Measurements from ENCODE around the gene BBS9. TPM values are rescaled to one million over a fixed set of nuclear protein-coding genes. Genes with fewer than 3 reads are reported as not detected.

BBS9 gene
- total and polyA plus RNA-seq, 5 experiments from 2014 or later = 11.2 to 31.8 (median 12.7) TPM

DNA sequence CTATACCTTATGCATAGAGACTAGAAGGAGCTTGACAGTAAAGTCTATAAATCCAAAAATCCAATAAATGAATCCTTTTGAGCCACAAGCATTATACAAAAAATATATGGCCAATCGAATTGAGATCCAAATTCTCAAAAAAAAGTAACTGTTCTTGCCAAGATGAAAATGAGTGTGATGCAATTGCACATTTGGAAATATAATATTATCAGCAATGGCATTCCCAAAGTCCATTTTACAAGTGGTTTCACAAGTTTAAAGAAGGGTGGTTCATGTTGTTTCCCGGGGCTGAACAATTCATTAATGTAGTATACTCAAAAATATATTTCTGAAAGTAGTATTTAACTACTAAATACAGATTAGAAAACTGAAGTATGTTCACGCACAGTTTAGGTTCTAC lies 27.5 kb upstream of the BBS9 start:
- ATAC-seq = no peak
- peaks cover 14 to 68% (median 35%) of the 10 kb centered on the region in 4 donors for H3K4me1 Mint-ChIP-seq
- no peak overlapping the region for H3K27ac Mint-ChIP-seq
- DNase-seq = no peak
- H3K9me3 Mint-ChIP-seq = no peaks in the 10 kb centered on the region
- POLR2A ChIA-PET = no interaction called here
- no peak overlapping the region for H3K4me3 Mint-ChIP-seq
- peaks cover 0 to 77% (median 8%) of the 10 kb centered on the region in 3 donors for H3K36me3 Mint-ChIP-seq
- H3K27me3 Mint-ChIP-seq = no peaks in the 10 kb centered on the region

DNA sequence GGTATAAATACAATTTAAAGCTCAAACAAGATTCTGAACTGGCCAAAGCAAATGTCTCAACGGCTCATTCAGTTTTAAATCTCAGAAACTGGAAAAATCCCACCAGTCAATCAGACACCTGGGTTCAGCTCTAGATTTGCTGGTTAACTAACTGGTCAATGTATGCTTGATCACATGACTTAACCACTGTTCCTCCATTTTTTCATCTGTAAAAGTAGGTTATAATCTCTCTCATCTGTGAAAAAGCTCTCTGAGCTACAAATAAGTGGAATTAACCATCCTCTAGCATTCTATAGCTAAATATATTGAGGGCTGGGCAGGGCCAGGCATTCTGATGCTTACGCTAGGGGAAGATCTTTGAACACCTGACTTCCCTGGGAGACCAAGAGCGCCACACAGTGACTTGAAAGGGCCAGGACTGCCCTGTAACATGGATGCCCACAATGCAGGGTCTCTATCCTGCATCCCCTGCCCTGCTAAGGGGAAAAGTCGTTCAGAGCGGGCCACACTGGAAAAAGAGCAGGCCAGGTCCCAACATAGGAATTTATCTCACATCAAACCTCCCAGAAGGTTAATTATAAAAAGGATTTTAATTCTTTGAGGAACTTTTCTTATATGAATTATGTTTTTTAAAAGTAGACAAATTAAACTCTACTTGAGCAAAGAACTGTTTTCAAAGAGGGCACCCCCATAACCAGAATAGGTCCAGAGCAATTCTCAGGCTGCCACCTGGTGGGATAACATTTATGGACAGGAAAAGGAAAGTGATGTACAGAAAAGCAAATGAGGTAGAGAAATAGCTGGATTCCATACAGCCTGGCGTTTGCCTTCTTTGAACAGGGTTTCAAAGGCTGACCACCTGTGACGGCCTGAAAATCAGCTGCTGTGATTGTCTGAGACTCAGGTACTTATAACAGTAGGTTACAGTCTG lies 22.0 kb upstream of the BBS9 start:
- peaks cover 18 to 63% (median 54%) of the 10 kb centered on the region in 4 donors for H3K4me1 Mint-ChIP-seq
- H3K27ac Mint-ChIP-seq = peak overlapping the region in 7 of 10 donors; percentile 9 to 91 (median 75)
- peak overlapping the region; percentile 46 to 91 (median 86) for H3K4me3 Mint-ChIP-seq
- DNase-seq = peak in 5 of 10 donors; percentile 52 to 71 (median 60)
- H3K36me3 Mint-ChIP-seq = peaks cover 0 to 24% (median 0%) of the 10 kb centered on the region in 3 donors
- ATAC-seq = peak in 1 of 2 donors; percentile 20
- POLR2A ChIA-PET = interaction anchor here (1.2 to 2.7 kb wide), 6 partner anchors 45 to 618 kb away, joined by 5 to 11 read pairs (median 6); partner anchors contain the start of genes AVL9, KBTBD2, LSM5 and NT5C3A
- H3K27me3 Mint-ChIP-seq = peaks cover 0 to 4% (median 0%) of the 10 kb centered on the region in 5 donors
- no peaks in the 10 kb centered on the region for H3K9me3 Mint-ChIP-seq

DNA sequence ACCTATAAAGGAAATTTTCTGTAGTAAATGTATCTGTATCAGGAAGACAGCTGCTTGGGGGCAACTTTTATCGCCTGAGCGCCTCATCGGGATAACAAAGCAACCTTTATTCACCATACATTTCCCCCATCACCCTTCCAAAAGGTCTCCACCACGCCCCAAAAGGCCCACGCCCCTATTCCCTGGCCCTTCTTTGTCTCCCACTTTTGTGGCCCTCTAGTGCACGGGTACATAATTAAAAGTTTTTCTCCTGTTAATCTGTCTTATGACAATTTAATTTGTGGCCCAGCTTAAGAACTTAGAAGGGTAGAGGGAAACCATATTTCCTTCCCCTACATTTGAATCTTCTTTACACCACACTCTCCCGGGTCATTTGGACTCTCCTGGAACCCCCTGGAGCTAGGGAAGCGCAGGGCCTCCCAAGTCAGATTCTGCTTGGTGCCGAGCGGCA lies 20.8 kb upstream of the BBS9 start:
- Mint-ChIP-seq H3K36me3 (peaks cover 0 to 12% (median 0%) of the 10 kb centered on the region in 3 donors), H3K9me3 (no peaks in the 10 kb centered on the region), H3K4me1 (peaks cover 13 to 56% (median 48%) of the 10 kb centered on the region in 4 donors), H3K4me3 (peak overlapping the region; percentile 84 to 93 (median 87)), H3K27me3 (peaks cover 3 to 10% (median 5%) of the 10 kb centered on the region in 5 donors), H3K27ac (peak overlapping the region; percentile 49 to 91 (median 82))
- POLR2A ChIA-PET = interaction anchor here (0.6 to 2.7 kb wide), 9 partner anchors 20 to 613 kb away, joined by 3 to 11 read pairs (median 5); partner anchors contain the start of genes AVL9, KBTBD2 and NT5C3A
- DNase-seq (peak in 2 of 10 donors; percentile 10 to 13), ATAC-seq (peak; percentile 8 to 14)

DNA sequence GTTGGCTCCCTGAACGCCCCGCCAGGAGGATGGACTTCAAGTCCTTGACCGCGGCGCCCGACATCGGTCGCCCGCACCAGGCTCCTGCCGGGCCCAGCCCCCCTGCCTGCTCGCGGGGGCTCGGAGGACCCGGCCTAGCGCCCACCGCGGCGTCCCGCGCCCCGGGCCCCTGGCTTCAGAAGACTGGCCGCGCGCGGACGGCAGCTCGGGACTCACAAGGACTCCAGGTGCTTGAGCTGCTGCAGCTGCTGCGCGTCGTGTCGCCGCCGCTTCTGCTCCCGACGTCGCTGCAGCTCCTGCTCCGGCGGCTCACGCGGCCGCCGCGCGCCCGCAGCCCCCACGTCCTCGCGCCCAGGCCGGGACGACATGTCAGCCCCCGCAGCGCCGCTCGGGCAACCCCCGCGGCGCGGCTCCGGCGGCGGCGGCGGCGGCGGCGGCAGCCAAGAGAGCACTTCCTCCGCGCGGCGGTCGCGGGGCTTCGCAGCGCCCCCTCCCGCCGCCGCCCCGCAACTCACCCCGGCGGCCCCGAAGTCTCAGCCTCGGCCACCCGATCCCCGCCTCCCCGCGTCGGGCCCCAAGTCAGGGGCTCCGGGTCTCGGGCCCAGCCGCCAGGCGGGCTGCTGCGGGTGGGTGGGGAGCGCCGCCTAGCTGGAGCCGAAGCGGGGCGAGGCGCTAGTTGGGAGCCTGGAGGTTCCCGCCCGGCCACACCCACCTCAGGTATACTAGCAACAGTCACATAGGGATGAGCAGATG lies 20.2 kb upstream of the BBS9 start, which contains the start of gene RP9:
RP9 (minus strand) TSS at position 400 of the 753 bp plus-strand sequence; CDS start at position 368, 32 bp downstream.
- Mint-ChIP-seq H3K4me3 (peak within 1 kb of the TSS; percentile 84 to 93 (median 87)), H3K36me3 (peaks cover 0 to 6% (median 0%) of the 10 kb centered on the region in 3 donors), H3K9me3 (no peaks in the 10 kb centered on the region), H3K4me1 (peaks cover 13 to 50% (median 42%) of the 10 kb centered on the region in 4 donors), H3K27ac (peak within 1 kb of the TSS; percentile 77 to 91 (median 83)), H3K27me3 (peaks cover 3 to 15% (median 5%) of the 10 kb centered on the region in 5 donors)
- DNase-seq (peak; percentile 65 to 83 (median 76)), ATAC-seq (peak; percentile 87 to 93)
- POLR2A ChIA-PET = interaction anchor here (0.6 to 2.7 kb wide), 10 partner anchors 19 to 614 kb away, joined by 3 to 11 read pairs (median 5); partner anchors contain the start of genes AVL9, KBTBD2 and NT5C3A

DNA sequence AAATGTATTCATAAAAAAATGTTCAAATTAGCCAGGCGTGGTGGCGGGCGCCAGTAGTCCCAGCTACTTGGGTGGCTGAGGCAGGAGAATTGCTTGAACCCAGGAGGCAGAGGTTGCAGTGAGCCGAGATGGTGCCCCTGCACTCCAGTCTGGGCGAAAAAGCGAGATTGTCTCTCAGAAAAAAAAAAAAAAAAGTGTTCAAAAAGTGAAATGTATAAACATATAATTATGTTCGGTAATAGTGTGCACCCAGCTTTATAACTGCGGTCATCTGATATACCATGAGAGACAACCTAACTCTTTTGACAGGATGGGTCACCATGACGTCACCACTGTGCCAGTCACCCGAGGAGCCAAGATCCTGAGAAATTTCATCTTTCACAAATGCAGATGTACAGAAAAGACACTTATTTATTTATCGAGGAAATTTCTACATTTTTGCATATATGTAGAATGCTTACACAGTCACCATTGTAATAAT lies 19.6 kb upstream of the BBS9 start:
- H3K4me3 Mint-ChIP-seq = peak overlapping the region; percentile 60 to 84 (median 78)
- no peaks in the 10 kb centered on the region for H3K9me3 Mint-ChIP-seq
- POLR2A ChIA-PET = interaction anchor here (0.8 to 2.7 kb wide), 3 partner anchors 19 to 217 kb away, joined by 3 to 9 read pairs (median 5); no protein-coding TSS in a partner anchor
- H3K36me3 Mint-ChIP-seq = peaks cover 0 to 2% (median 0%) of the 10 kb centered on the region in 3 donors
- peaks cover 3 to 21% (median 11%) of the 10 kb centered on the region in 5 donors for H3K27me3 Mint-ChIP-seq
- peaks cover 12 to 45% (median 38%) of the 10 kb centered on the region in 4 donors for H3K4me1 Mint-ChIP-seq
- peak in 1 of 10 donors; percentile 4 for DNase-seq
- peak overlapping the region in 7 of 10 donors; percentile 51 to 88 (median 70) for H3K27ac Mint-ChIP-seq
- ATAC-seq = no peak

DNA sequence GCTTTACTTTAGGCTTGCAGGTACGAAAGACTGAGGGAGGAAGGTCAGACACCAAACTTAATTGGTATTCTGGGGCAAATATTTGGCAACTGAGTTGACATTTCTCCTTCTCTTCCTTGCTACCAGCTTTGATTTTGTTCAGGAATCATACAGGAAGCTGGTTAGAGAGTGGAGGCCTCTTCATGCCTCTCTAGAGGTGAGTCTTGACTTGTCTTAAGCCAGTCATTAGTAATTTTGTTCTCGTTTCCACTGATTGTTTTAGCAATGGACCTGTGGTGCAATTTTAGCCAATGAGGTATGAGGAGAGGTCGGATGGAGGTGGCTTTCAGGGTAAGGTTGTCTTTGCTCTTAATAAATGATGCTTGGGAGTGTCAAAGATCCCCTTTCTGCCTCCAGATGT lies 17.8 kb upstream of the BBS9 start:
- H3K4me3 Mint-ChIP-seq = peak overlapping the region in 1 of 10 donors; percentile 17
- DNase-seq (no peak), ATAC-seq (no peak)
- peaks cover 8 to 28% (median 23%) of the 10 kb centered on the region in 4 donors for H3K4me1 Mint-ChIP-seq
- no peaks in the 10 kb centered on the region for H3K9me3 Mint-ChIP-seq
- H3K27me3 Mint-ChIP-seq = peaks cover 4 to 36% (median 17%) of the 10 kb centered on the region in 5 donors
- H3K36me3 Mint-ChIP-seq = no peaks in the 10 kb centered on the region
- POLR2A ChIA-PET = no interaction called here
- no peak overlapping the region for H3K27ac Mint-ChIP-seq

DNA sequence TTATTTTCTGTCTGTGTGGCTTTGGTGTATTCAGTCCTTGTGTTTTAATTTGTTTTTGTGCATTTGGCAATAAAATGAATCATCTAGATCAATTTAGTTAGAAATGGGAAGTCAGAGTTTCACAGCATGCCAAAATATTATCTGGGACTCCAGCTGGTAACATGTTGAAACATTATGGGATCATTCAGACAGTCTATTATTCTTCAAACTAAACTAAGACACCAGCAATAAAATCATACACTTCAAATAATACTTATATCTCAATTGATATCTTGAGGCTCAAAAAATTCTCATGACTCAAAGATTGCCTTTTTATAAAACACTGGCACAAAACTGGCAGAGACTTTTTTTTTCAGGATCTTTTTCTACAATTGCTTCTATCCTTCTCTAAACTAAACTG lies 14.4 kb upstream of the BBS9 start:
- POLR2A ChIA-PET = no interaction called here
- Mint-ChIP-seq H3K27ac (no peak overlapping the region), H3K4me1 (peaks cover 0 to 3% (median under 1%) of the 10 kb centered on the region in 4 donors), H3K4me3 (no peak overlapping the region), H3K36me3 (peaks cover 3 to 14% (median 10%) of the 10 kb centered on the region in 3 donors), H3K27me3 (peaks cover 13 to 69% (median 24%) of the 10 kb centered on the region in 5 donors), H3K9me3 (peaks cover 4 to 19% (median 12%) of the 10 kb centered on the region in 9 donors)
- DNase-seq (no peak), ATAC-seq (no peak)

DNA sequence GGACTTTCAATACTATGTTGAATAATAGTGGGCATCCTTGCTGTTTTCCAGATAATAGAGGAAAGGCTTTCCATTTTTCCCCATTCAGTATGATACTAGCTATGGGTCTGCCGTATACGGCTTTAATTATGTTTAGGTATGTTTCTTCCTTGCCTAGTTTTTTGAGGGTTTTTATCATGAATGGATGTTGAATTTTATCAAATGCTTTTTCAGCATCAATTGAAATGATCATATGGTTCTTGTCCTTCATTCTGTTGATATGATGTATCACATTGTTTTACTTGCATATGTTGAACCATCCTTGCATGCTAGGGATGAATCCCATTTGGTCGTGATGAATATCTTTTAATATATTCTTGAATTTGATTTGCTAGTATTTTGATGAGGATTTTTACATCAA lies 11.0 kb upstream of the BBS9 start:
- peaks cover 4 to 19% (median 12%) of the 10 kb centered on the region in 9 donors for H3K9me3 Mint-ChIP-seq
- ATAC-seq = no peak
- no peaks in the 10 kb centered on the region for H3K4me1 Mint-ChIP-seq
- H3K27ac Mint-ChIP-seq = no peak overlapping the region
- H3K4me3 Mint-ChIP-seq = no peak overlapping the region
- no peak for DNase-seq
- H3K27me3 Mint-ChIP-seq = peaks cover 15 to 88% (median 33%) of the 10 kb centered on the region in 5 donors
- POLR2A ChIA-PET = no interaction called here
- peaks cover 3 to 14% (median 13%) of the 10 kb centered on the region in 3 donors for H3K36me3 Mint-ChIP-seq

DNA sequence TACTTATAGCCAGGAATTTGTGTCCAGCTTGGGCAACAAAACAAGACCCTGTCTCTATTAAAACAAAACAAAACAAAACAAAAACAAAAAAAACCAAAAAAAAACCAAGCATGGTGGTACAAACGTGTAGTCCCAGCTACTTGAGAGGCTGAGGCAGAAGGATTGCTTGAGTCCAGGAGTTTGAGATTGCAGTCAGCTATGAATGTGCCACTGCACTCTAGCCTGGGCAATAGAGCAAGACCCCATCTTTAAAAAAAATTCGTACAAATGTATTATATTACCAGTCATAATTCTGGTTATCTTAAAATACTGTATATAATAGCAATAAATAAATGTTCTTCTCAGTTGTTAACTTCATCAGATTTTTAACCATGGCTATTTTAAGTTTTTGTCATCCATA lies 2.3 kb upstream of the BBS9 start:
- Mint-ChIP-seq H3K4me1 (peaks cover 13 to 26% (median 19%) of the 10 kb centered on the region in 4 donors), H3K27ac (no peak overlapping the region), H3K27me3 (peaks cover 0 to 7% (median 4%) of the 10 kb centered on the region in 5 donors), H3K4me3 (peak overlapping the region in 1 of 10 donors; percentile 24), H3K9me3 (no peaks in the 10 kb centered on the region), H3K36me3 (no peaks in the 10 kb centered on the region)
- POLR2A ChIA-PET = no interaction called here
- no peak for DNase-seq
- ATAC-seq = no peak

DNA sequence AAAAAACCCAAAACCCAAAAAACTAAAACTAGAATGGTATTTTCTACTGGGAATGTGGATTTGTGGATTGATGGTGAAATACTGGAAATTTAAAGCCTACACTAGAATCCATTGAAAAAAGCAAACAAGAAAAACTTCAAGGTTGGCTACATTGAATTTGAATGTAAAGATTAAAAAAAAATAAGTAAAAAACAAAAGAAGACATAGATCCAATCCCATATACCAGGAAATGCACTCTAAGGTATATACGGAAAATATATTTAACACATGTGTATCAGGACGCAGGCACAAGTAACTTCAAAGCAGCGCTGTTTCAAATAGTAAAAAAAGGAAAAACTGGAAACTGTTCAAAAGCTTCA lies 754 bp upstream of the BBS9 start:
- POLR2A ChIA-PET = interaction anchor here (0.9 to 1.0 kb wide), 2 partner anchors 19 to 20 kb away, joined by 3 read pairs; no protein-coding TSS in a partner anchor
- Mint-ChIP-seq H3K4me1 (peaks cover 13 to 33% (median 25%) of the 10 kb centered on the region in 4 donors), H3K27ac (peak overlapping the region; percentile 74 to 97 (median 95)), H3K27me3 (peaks cover 0 to 1% (median 0%) of the 10 kb centered on the region in 5 donors), H3K9me3 (peaks cover 0 to 2% (median 0%) of the 10 kb centered on the region in 9 donors), H3K36me3 (peaks cover 0 to 3% (median 0%) of the 10 kb centered on the region in 3 donors), H3K4me3 (peak overlapping the region; percentile 94 to 98 (median 97))
- ATAC-seq = no peak
- no peak for DNase-seq

DNA sequence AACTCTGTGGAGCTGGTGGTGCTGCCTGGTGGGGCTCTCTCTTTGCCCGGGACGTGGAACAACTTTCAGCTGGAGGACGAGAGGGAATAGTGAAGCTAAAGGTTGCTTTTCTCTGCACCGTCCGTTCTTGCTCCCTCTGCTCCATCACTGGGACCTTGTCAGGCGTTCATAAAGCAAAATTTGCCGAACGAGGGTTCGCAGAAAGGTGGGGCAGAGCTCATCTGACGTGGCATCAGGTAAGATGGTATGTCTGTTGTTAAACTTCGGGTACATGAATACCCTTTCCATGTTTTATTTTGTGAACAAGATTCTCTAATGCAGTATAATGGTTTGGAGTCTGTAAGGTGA lies 416 bp downstream of the BBS9 start:
- H3K27ac Mint-ChIP-seq = peak overlapping the region; percentile 80 to 97 (median 95)
- H3K4me1 Mint-ChIP-seq = peaks cover 13 to 33% (median 26%) of the 10 kb centered on the region in 4 donors
- H3K27me3 Mint-ChIP-seq = peaks cover 0 to 1% (median 0%) of the 10 kb centered on the region in 5 donors
- H3K36me3 Mint-ChIP-seq = peaks cover 0 to 8% (median 0%) of the 10 kb centered on the region in 3 donors
- peaks cover 0 to 4% (median 0%) of the 10 kb centered on the region in 9 donors for H3K9me3 Mint-ChIP-seq
- peak in 1 of 2 donors; percentile 11 for ATAC-seq
- DNase-seq = no peak
- H3K4me3 Mint-ChIP-seq = peak overlapping the region; percentile 94 to 98 (median 97)
- POLR2A ChIA-PET = interaction anchor here (0.9 to 1.7 kb wide), 3 partner anchors 67 to 238 kb away, joined by 3 to 7 read pairs (median 4); partner anchors contain the start of genes KBTBD2 and NT5C3A

Measured in naive thymus-derived CD8-positive, alpha-beta T cell (primary cell).